Measurements from ENCODE around the gene RHOC. TPM values are rescaled to one million over a fixed set of nuclear protein-coding genes. Genes with fewer than 3 reads are reported as not detected.
"Not testable (repeated sequence)": the region's sequence is repeated elsewhere in the genome, so short reads cannot be mapped to it uniquely, and the experiment has no call there.

Gene RHOC
- total RNA-seq, 2 donors from 2014 or later: 190 to 330 TPM

GRCh38 chr1:112723511-112723839 is 16.5 kb upstream of the RHOC start:
- H3K9me3 ChIP-seq: no peaks in the 10 kb centered on the region
- no peaks in the 10 kb centered on the region for H3K27me3 ChIP-seq
- H3K27ac ChIP-seq: no peak overlapping the region
- peaks cover 0 to 17% of the 10 kb centered on the region in 2 donors for H3K4me1 ChIP-seq
- no peak for TF ChIP-seq CTCF (IDR thresholded peaks at IDR 0.05)
- peak; percentile 50 for DNase-seq (ENCODE audit: low spot score)
- no peak overlapping the region for H3K4me3 ChIP-seq
- no peaks in the 10 kb centered on the region for H3K36me3 ChIP-seq

- Histone ChIP-seq H3K27me3 (no peaks in the 10 kb centered on the region), H3K9me3 (no peaks in the 10 kb centered on the region), H3K36me3 (no peaks in the 10 kb centered on the region), H3K4me1 (peaks cover 0 to 17% of the 10 kb centered on the region in 2 donors), H3K27ac (no peak overlapping the region), H3K4me3 (peak overlapping the region in 1 of 2 donors; percentile 30)
- no peak for TF ChIP-seq CTCF (IDR thresholded peaks at IDR 0.05)
- peak; percentile 57 for DNase-seq (ENCODE audit: low spot score)
These were observed 15.9 kb upstream of the RHOC start for GRCh38 chr1:112722601-112723510.

- H3K9me3 ChIP-seq: no peaks in the 10 kb centered on the region
- H3K27ac ChIP-seq: no peak overlapping the region
- peaks cover 0 to 17% of the 10 kb centered on the region in 2 donors for H3K4me1 ChIP-seq
- H3K36me3 ChIP-seq: no peaks in the 10 kb centered on the region
- no peaks in the 10 kb centered on the region for H3K27me3 ChIP-seq
- no peak for TF ChIP-seq CTCF (IDR thresholded peaks at IDR 0.05)
- DNase-seq (ENCODE audit: low spot score): peak; percentile 53
- no peak overlapping the region for H3K4me3 ChIP-seq
These were observed 15.1 kb upstream of the RHOC start for GRCh38 chr1:112721966-112722524.

GRCh38 chr1:112721294-112721693 is 14.4 kb upstream of the RHOC start:
- peaks cover 0 to 17% of the 10 kb centered on the region in 2 donors for H3K4me1 ChIP-seq
- H3K27me3 ChIP-seq; H3K27ac ChIP-seq; H3K9me3 ChIP-seq; H3K36me3 ChIP-seq; H3K4me3 ChIP-seq; DNase-seq (ENCODE audit: low spot score): not testable (repeated sequence)

GRCh38 chr1:112720800-112721199 is 13.9 kb upstream of the RHOC start:
- no peak for TF ChIP-seq CTCF (IDR thresholded peaks at IDR 0.05)

GRCh38 chr1:112719706-112720105 is 12.8 kb upstream of the RHOC start:
- no peaks in the 10 kb centered on the region for H3K36me3 ChIP-seq
- no peaks in the 10 kb centered on the region for H3K9me3 ChIP-seq
- no peak for TF ChIP-seq CTCF (IDR thresholded peaks at IDR 0.05)
- no peaks in the 10 kb centered on the region for H3K27me3 ChIP-seq
- H3K4me3 ChIP-seq: no peak overlapping the region
- DNase-seq (ENCODE audit: low spot score): no peak
- H3K27ac ChIP-seq: no peak overlapping the region
- peaks cover 0 to 27% of the 10 kb centered on the region in 2 donors for H3K4me1 ChIP-seq

More at GRCh38 chr1:112720800-112721199, 13.9 kb upstream of the RHOC start:
- no peaks in the 10 kb centered on the region for H3K36me3 ChIP-seq
- H3K4me3 ChIP-seq: no peak overlapping the region
- no peaks in the 10 kb centered on the region for H3K9me3 ChIP-seq
- no peaks in the 10 kb centered on the region for H3K27me3 ChIP-seq
- no peak overlapping the region for H3K27ac ChIP-seq
- H3K4me1 ChIP-seq: peaks cover 0 to 21% of the 10 kb centered on the region in 2 donors
- DNase-seq (ENCODE audit: low spot score): no peak

Measured in right atrium auricular region (tissue), 2 donors.